ENCODE measurements around the gene RNASEH2B.

Gene RNASEH2B

GRCh38 chr13:50905256-50905655 lies 4.3 kb upstream of the RNASEH2B start:
- no peak for DNase-seq

- no peak for DNase-seq
These were observed 1.8 kb upstream of the RNASEH2B start for GRCh38 chr13:50907781-50908180.

- DNase-seq, result no peak
These were observed 1.2 kb upstream of the RNASEH2B start for GRCh38 chr13:50908371-50908770.

- DNase-seq, result peak in 14 of 56 donors; percentile 9 to 64 (median 53)
These were observed 854 bp downstream of the RNASEH2B start for GRCh38 chr13:50910485-50910805.

GRCh38 chr13:50911081-50911631 lies 1.6 kb downstream of the RNASEH2B start:
- no peak for DNase-seq

GRCh38 chr13:50911937-50912795 lies 2.6 kb downstream of the RNASEH2B start:
- peak in 55 of 56 donors; percentile 2 to 92 (median 57) for DNase-seq

- no peak for DNase-seq
These were observed 3.3 kb downstream of the RNASEH2B start for GRCh38 chr13:50912851-50913250.

GRCh38 chr13:50914176-50914700 lies 4.6 kb downstream of the RNASEH2B start:
- DNase-seq, result no peak

GRCh38 chr13:50914848-50915247 lies 5.3 kb downstream of the RNASEH2B start:
- no peak for DNase-seq

- DNase-seq, result no peak
These were observed 6.0 kb downstream of the RNASEH2B start for GRCh38 chr13:50915565-50915964.

- DNase-seq, result peak in 6 of 56 donors; percentile 1 to 45 (median 4)
These were observed 7.2 kb downstream of the RNASEH2B start for GRCh38 chr13:50916701-50917184.

- DNase-seq, result no peak
These were observed 8.0 kb downstream of the RNASEH2B start for GRCh38 chr13:50917572-50917971.

GRCh38 chr13:50918567-50918966 lies 9.0 kb downstream of the RNASEH2B start:
- no peak for DNase-seq

- DNase-seq, result no peak
These were observed 9.7 kb downstream of the RNASEH2B start for GRCh38 chr13:50919277-50919676.

- DNase-seq, result no peak
These were observed 12.1 kb downstream of the RNASEH2B start for GRCh38 chr13:50921706-50922105.

- no peak for DNase-seq
These were observed 13.7 kb downstream of the RNASEH2B start for GRCh38 chr13:50923272-50923671.

- no peak for DNase-seq
These were observed 14.4 kb downstream of the RNASEH2B start for GRCh38 chr13:50924025-50924424.

GRCh38 chr13:50927701-50928100 lies 18.1 kb downstream of the RNASEH2B start:
- DNase-seq, result no peak

GRCh38 chr13:50928102-50928501 lies 18.5 kb downstream of the RNASEH2B start:
- no peak for DNase-seq

- DNase-seq, result no peak
These were observed 19.3 kb downstream of the RNASEH2B start for GRCh38 chr13:50928659-50929462.

- no peak for DNase-seq
These were observed 22.5 kb downstream of the RNASEH2B start for GRCh38 chr13:50932091-50932490.

Measured in nucleus accumbens (tissue), 56 donors.